Subcutaneous adipose tissue (tissue), 4 donors: ENCODE measurements around the gene STXBP6. TPM values are rescaled to one million over a fixed set of nuclear protein-coding genes. Genes with fewer than 3 reads are reported as not detected.

Experiments used
- CTCF ChIP-seq: fragments of 450-650 bp; IDR thresholded peaks from one replicate; pipeline ENCODE4 v1.5.1; 2016; ENCODE audit warnings: low read depth, mild to moderate bottlenecking, control low read depth, antibody characterized with exemption, moderate library complexity
- total RNA-seq, 4 donors: library from RNA; depleted of rRNA; stranded (reverse); fragments of >200 nt; gene quantifications; one replicate each; pipeline ENCODE4 v1.1.0, GENCODE V29; 2016

The STXBP6 gene
- total RNA-seq, 4 donors from 2014 or later: 5.4 to 11.7 (median 9.3) TPM

GRCh38 chr14:24833385-24833784 lies 216.6 kb downstream of the STXBP6 start:
- no peak for TF ChIP-seq CTCF

GRCh38 chr14:24831677-24832076 lies 218.3 kb downstream of the STXBP6 start:
- TF ChIP-seq CTCF: no peak

- TF ChIP-seq CTCF: no peak
Observed at GRCh38 chr14:24829862-24830261, 220.1 kb downstream of the STXBP6 start.

- no peak for TF ChIP-seq CTCF
Observed at GRCh38 chr14:24828486-24828885, 221.5 kb downstream of the STXBP6 start.

GRCh38 chr14:24826390-24826789 lies 223.6 kb downstream of the STXBP6 start:
- no peak for TF ChIP-seq CTCF

GRCh38 chr14:24820616-24821015 lies 229.3 kb downstream of the STXBP6 start:
- TF ChIP-seq CTCF: no peak

GRCh38 chr14:24818823-24819341 lies 231.1 kb downstream of the STXBP6 start:
- no peak for TF ChIP-seq CTCF
